ENCODE results near the gene LMNA. TPM values are rescaled to one million over a fixed set of nuclear protein-coding genes. Genes with fewer than 3 reads are reported as not detected.

The LMNA gene
- total RNA-seq, 1 experiment from 2014 or later, result 51.0 TPM

- Histone ChIP-seq H2BK12ac (ENCODE audit: insufficient read length, low read depth, low read length) (no peak overlapping the region), H3K23ac (ENCODE audit: insufficient read length, low read depth, low read length) (no peak overlapping the region), H3K79me1 (ENCODE audit: insufficient read depth, low read depth, low read length, poor library complexity, severe bottlenecking) (no peaks in the 10 kb centered on the region), H4K8ac (replicated peaks; ENCODE audit: insufficient read length, low read depth, low read length) (no peak overlapping the region), H3K27ac (ENCODE audit: insufficient read length, low read depth, low read length) (no peak overlapping the region), H2BK5ac (ENCODE audit: insufficient read length, low read length) (no peak overlapping the region), H3K27me3 (ENCODE audit: insufficient read depth, low read length) (no peaks in the 10 kb centered on the region), H3K4ac (ENCODE audit: low read depth, low read length) (no peak overlapping the region), H3K18ac (ENCODE audit: insufficient read length, low read depth, low read length) (no peak overlapping the region), H3K9me3 (ENCODE audit: control insufficient read depth, low read depth, low read length) (no peaks in the 10 kb centered on the region), H2AK5ac (ENCODE audit: insufficient read length, low read length) (no peak overlapping the region), H2BK20ac (ENCODE audit: low read depth, low read length, poor library complexity, severe bottlenecking) (no peak overlapping the region), H2AFZ (ENCODE audit: low read length) (no peak overlapping the region), H3K4me1 (ENCODE audit: insufficient read depth, low read length) (0 out of 2 replicates have a peak, but pooled peaks cover 2% of the 10 kb centered on the region), H3K9ac (ENCODE audit: extremely low read depth, insufficient read length, low read length) (no peak overlapping the region), H4K91ac (ENCODE audit: insufficient read length, low read depth, low read length) (no peak overlapping the region), H3K14ac (ENCODE audit: insufficient read depth, low read length) (no peak overlapping the region), H4K5ac (ENCODE audit: insufficient read length, low read depth, low read length) (no peak overlapping the region), H3K79me2 (ENCODE audit: insufficient read depth, low read length) (no peaks in the 10 kb centered on the region), H3T11ph (ENCODE audit: low read length) (no peak overlapping the region), H4K20me1 (ENCODE audit: control insufficient read depth, insufficient read depth, insufficient read length) (peaks cover 2% of the 10 kb centered on the region), H3K56ac (ENCODE audit: insufficient read length, low read depth, low read length) (no peak overlapping the region), H3K23me2 (ENCODE audit: insufficient read length, low read depth, low read length, poor library complexity, severe bottlenecking) (no peaks in the 10 kb centered on the region), H2BK120ac (ENCODE audit: low read depth, low read length, poor library complexity, severe bottlenecking) (no peak overlapping the region), H3K4me2 (ENCODE audit: insufficient read depth, insufficient read length, low read length) (no peak overlapping the region), H2BK15ac (ENCODE audit: low read depth, low read length) (no peak overlapping the region)
- H3K27me3 Mint-ChIP-seq (ENCODE audit: low read depth), result no peaks in the 10 kb centered on the region
- H3K9me3 Mint-ChIP-seq, result no peaks in the 10 kb centered on the region; a peak in 1 of 5 replicates
- 0 out of 7 replicates have a peak overlapping the region, but pooled peaks of 1 of the 3 experiments have one; percentile 37 for H3K27ac Mint-ChIP-seq
- H3K4me3 Mint-ChIP-seq, result no peak overlapping the region
- no CpG with 5 or more reads among the region's 2 CpGs for WGBS (ENCODE audit: extremely low coverage, insufficient read length, low lambda C conversion rate)
- H3K4me1 Mint-ChIP-seq, result peaks cover 37 to 42% of the 10 kb centered on the region in 2 experiments
- no peak for TF ChIP-seq CTCF (conservative IDR thresholded peaks at IDR 0.05)
- peaks cover 7 to 18% (median 13%) of the 10 kb centered on the region in 3 experiments for H3K36me3 Mint-ChIP-seq (ENCODE audit: insufficient read depth in 1 of 3, low read depth in 3 of 3)
- no peak for DNase-seq
These were observed 15.7 kb upstream of the LMNA start for GRCh38 chr1:156098784-156099183.

Measured in H9 (cell line).